Motor neuron (in vitro differentiated cells): Measurements from ENCODE around the gene TMEM163. TPM values are rescaled to one million over a fixed set of nuclear protein-coding genes. Genes with fewer than 3 reads are reported as not detected.
A peak's percentile ranks its signal among the peaks of the same experiment; 100 is the strongest.

Source experiments
- ATAC-seq, 8 experiments: fragments of 200-7000 bp; cut with Tn5 transposase; replicated peaks in 6 of 8; 2 replicates each; pipeline ENCODE4 v1.8.0; 2021; ENCODE audit warnings: mild to moderate bottlenecking in 8 of 8, moderate library complexity in 8 of 8
- H3K27ac ChIP-seq, 2 donors: fragments of 250-450 bp; sonication (Bioruptor Pico); 2 replicates each; pipeline ENCODE4 v1.9.0; 2021; ENCODE audit warnings: antibody characterized with exemption in 2 of 2, mild to moderate bottlenecking in 2 of 2, moderate library complexity in 1 of 2
- H3K4me1 ChIP-seq, 2 donors: fragments of 250-450 bp; sonication (Bioruptor Pico); replicated peaks in 1 of 2; 2 replicates each; pipeline ENCODE4 v1.6.1; 2021; ENCODE audit warnings: antibody characterized with exemption in 2 of 2, mild to moderate bottlenecking in 2 of 2, moderate library complexity in 1 of 2
- H3K4me3 ChIP-seq, 5 donors: fragments of 250-450 bp; sonication (Bioruptor Pico); 2 replicates each; pipeline ENCODE4 v1.9.0; 2021; ENCODE audit warnings: antibody characterized with exemption in 5 of 5, mild to moderate bottlenecking in 5 of 5, moderate library complexity in 4 of 5
- WGBS, 10 experiments: fragments of 450-650 bp; shearing (Covaris generic); methylation state at CpG; one replicate each; pipeline ENCODE4 v1.0.0; 2022; 5-methylcytosine and 5-hydroxymethylcytosine counted together
- in situ Hi-C, 9 experiments: fragments of 400-800 bp; cut with MboI; loops; one replicate each; pipeline ENCODE4 v1.15.0; 2021; ENCODE audit warnings: low sequenced_read_pairs in 9 of 9, low pct_unique_long_range_greater_than_20kb in 2 of 9; ENCODE audit not compliant: unreplicated experiment in 9 of 9
- total RNA-seq, 8 experiments: library from RNA; unstranded; fragments of 300-600 nt; gene quantifications; 2 replicates each; pipeline versions ENCODE4 v1.2.3 to v1.2.4, GENCODE V29; 2022

Gene TMEM163
- total RNA-seq, 8 experiments from 2014 or later = 0.31 to 11.2 (median 0.87) TPM

- H3K27ac ChIP-seq = no peak overlapping the region
- in situ Hi-C loops = loop anchor here in 2 of 9 experiments (25.0 kb wide), 2 partner anchors 332 to 557 kb away; no protein-coding TSS in a partner anchor
- H3K4me3 ChIP-seq = no peak overlapping the region
- H3K4me1 ChIP-seq = peaks cover 16 to 17% of the 10 kb centered on the region in 2 donors
- 60 to 100% (median 85%) methylated on average over 1 to 4 of the region's 11 CpGs; no CpG with 5 or more reads in 5 of the 10 experiments for WGBS, 10 experiments
- peak in 1 of 8 experiments; percentile 9 for ATAC-seq
Measured at GRCh38 chr2:134443814-134444480, 274.9 kb downstream of the TMEM163 start.

GRCh38 chr2:134441153-134441863 lies 277.5 kb downstream of the TMEM163 start:
- no peak overlapping the region for H3K27ac ChIP-seq
- no peak overlapping the region for H3K4me3 ChIP-seq
- 94 to 100% (median 100%) methylated on average over 2 to 7 of the region's 11 CpGs; no CpG with 5 or more reads in 1 of the 10 experiments for WGBS, 10 experiments
- ATAC-seq = no peak
- in situ Hi-C loops = loop anchor here in 2 of 9 experiments (25.0 kb wide), 2 partner anchors 329 to 554 kb away; no protein-coding TSS in a partner anchor
- H3K4me1 ChIP-seq = peaks cover 8 to 9% of the 10 kb centered on the region in 2 donors

GRCh38 chr2:134440336-134440909 lies 278.4 kb downstream of the TMEM163 start:
- H3K4me1 ChIP-seq = peaks cover 0 to under 1% of the 10 kb centered on the region in 2 donors
- H3K4me3 ChIP-seq = no peak overlapping the region
- WGBS, 10 experiments = 83 to 98% (median 94%) methylated on average over 2 to 12 of the region's 16 CpGs; no CpG with 5 or more reads in 1 of the 10 experiments
- in situ Hi-C loops = loop anchor here in 2 of 9 experiments (25.0 kb wide), 2 partner anchors 328 to 553 kb away; no protein-coding TSS in a partner anchor
- no peak overlapping the region for H3K27ac ChIP-seq
- no peak for ATAC-seq

GRCh38 chr2:134438371-134438770 lies 280.4 kb downstream of the TMEM163 start:
- Histone ChIP-seq H3K4me3 (no peak overlapping the region), H3K27ac (no peak overlapping the region), H3K4me1 (no peaks in the 10 kb centered on the region)
- WGBS, 10 experiments = 71 to 100% (median 93%) methylated on average over 1 to 2 of the region's 3 CpGs; no CpG with 5 or more reads in 5 of the 10 experiments
- ATAC-seq = no peak
- in situ Hi-C loops = loop anchor here in 2 of 9 experiments (25.0 kb wide), 2 partner anchors 326 to 551 kb away; no protein-coding TSS in a partner anchor

GRCh38 chr2:134436706-134437105 lies 282.1 kb downstream of the TMEM163 start:
- no peak overlapping the region for H3K27ac ChIP-seq
- in situ Hi-C loops = loop anchor here in 2 of 9 experiments (25.0 kb wide), 2 partner anchors 324 to 549 kb away; no protein-coding TSS in a partner anchor
- H3K4me3 ChIP-seq = no peak overlapping the region
- ATAC-seq = no peak
- WGBS, 10 experiments = 80 to 100% (median 93%) methylated on average over 1 to 6 of the region's 7 CpGs; no CpG with 5 or more reads in 4 of the 10 experiments
- H3K4me1 ChIP-seq = no peaks in the 10 kb centered on the region

GRCh38 chr2:134435936-134436335 lies 282.9 kb downstream of the TMEM163 start:
- no peaks in the 10 kb centered on the region for H3K4me1 ChIP-seq
- ATAC-seq = no peak
- no peak overlapping the region for H3K27ac ChIP-seq
- no peak overlapping the region for H3K4me3 ChIP-seq
- in situ Hi-C loops = loop anchor here in 2 of 9 experiments (25.0 kb wide), 2 partner anchors 324 to 549 kb away; no protein-coding TSS in a partner anchor

GRCh38 chr2:134435505-134435904 lies 283.3 kb downstream of the TMEM163 start:
- in situ Hi-C loops = loop anchor here in 2 of 9 experiments (25.0 kb wide), 2 partner anchors 323 to 548 kb away; no protein-coding TSS in a partner anchor
- Histone ChIP-seq H3K4me1 (no peaks in the 10 kb centered on the region), H3K27ac (no peak overlapping the region), H3K4me3 (no peak overlapping the region)
- 60 to 100% (median 91%) methylated on average over 2 to 4 of the region's 4 CpGs; no CpG with 5 or more reads in 2 of the 10 experiments for WGBS, 10 experiments
- no peak for ATAC-seq

GRCh38 chr2:134433979-134434378 lies 284.8 kb downstream of the TMEM163 start:
- Histone ChIP-seq H3K27ac (no peak overlapping the region), H3K4me1 (no peaks in the 10 kb centered on the region), H3K4me3 (no peak overlapping the region)
- no peak for ATAC-seq
- WGBS, 10 experiments = 82 to 100% (median 91%) methylated on average over 2 to 6 of the region's 6 CpGs; no CpG with 5 or more reads in 3 of the 10 experiments
- in situ Hi-C loops = loop anchor here in 2 of 9 experiments (25.0 kb wide), 2 partner anchors 322 to 547 kb away; no protein-coding TSS in a partner anchor

- no peak overlapping the region for H3K27ac ChIP-seq
- H3K4me1 ChIP-seq = no peaks in the 10 kb centered on the region
- ATAC-seq = no peak
- in situ Hi-C loops = loop anchor here in 2 of 9 experiments (25.0 kb wide), 2 partner anchors 321 to 546 kb away; no protein-coding TSS in a partner anchor
- H3K4me3 ChIP-seq = no peak overlapping the region
- 80 to 100% (median 92%) methylated on average over 1 to 7 of the region's 7 CpGs for WGBS, 10 experiments
Measured at GRCh38 chr2:134433469-134433868, 285.3 kb downstream of the TMEM163 start.

GRCh38 chr2:134432435-134432883 lies 286.3 kb downstream of the TMEM163 start:
- no peak for ATAC-seq
- Histone ChIP-seq H3K27ac (no peak overlapping the region), H3K4me3 (no peak overlapping the region), H3K4me1 (no peaks in the 10 kb centered on the region)
- 96 to 100% (median 100%) methylated on average over 1 to 3 of the region's 3 CpGs; no CpG with 5 or more reads in 5 of the 10 experiments for WGBS, 10 experiments
- in situ Hi-C loops = loop anchor here in 2 of 9 experiments (25.0 kb wide), 2 partner anchors 320 to 545 kb away; no protein-coding TSS in a partner anchor

GRCh38 chr2:134431838-134432434 lies 286.9 kb downstream of the TMEM163 start:
- H3K4me1 ChIP-seq = no peaks in the 10 kb centered on the region
- in situ Hi-C loops = loop anchor here in 2 of 9 experiments (25.0 kb wide), 2 partner anchors 320 to 545 kb away; no protein-coding TSS in a partner anchor
- no peak overlapping the region for H3K4me3 ChIP-seq
- WGBS, 10 experiments = 20 to 46% (median 39%) methylated on average over 1 to 2 of the region's 2 CpGs; no CpG with 5 or more reads in 7 of the 10 experiments
- ATAC-seq = peak in 5 of 8 experiments; percentile 26 to 84 (median 53)
- H3K27ac ChIP-seq = no peak overlapping the region

GRCh38 chr2:134429886-134430285 lies 288.9 kb downstream of the TMEM163 start:
- in situ Hi-C loops = loop anchor here in 2 of 9 experiments (25.0 kb wide), 2 partner anchors 318 to 543 kb away; no protein-coding TSS in a partner anchor
- H3K4me1 ChIP-seq = no peaks in the 10 kb centered on the region
- no peak overlapping the region for H3K27ac ChIP-seq
- 80 to 100% (median 96%) methylated on average over 1 to 3 of the region's 4 CpGs; no CpG with 5 or more reads in 3 of the 10 experiments for WGBS, 10 experiments
- no peak overlapping the region for H3K4me3 ChIP-seq
- ATAC-seq = no peak
